ENCODE results near the gene NFIX. TPM values are rescaled to one million over a fixed set of nuclear protein-coding genes. Genes with fewer than 3 reads are reported as not detected.
A peak's percentile ranks its signal among the peaks of the same experiment; 100 is the strongest.

The NFIX gene
- total RNA-seq, 1 donor from 2014 or later, result 118 TPM

DNA sequence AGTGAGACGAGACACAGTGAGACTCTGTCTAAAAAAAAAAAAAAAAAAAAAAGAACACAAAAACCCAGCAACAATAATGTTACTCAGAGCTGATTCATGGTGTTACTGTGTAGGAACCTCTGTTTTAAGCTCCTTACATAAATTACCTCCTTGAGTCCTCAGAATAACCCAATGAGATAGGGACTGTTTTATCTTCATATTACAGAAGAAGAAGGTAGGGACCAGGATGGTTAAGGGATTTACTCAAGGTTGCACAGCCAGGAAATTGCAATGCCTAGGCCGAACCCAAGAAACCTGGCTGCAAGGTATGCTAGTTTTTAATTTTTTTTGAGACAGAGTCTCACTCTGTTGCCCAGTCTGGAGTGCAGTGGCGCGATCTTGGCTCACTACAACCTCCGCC, 27.4 kb upstream of the NFIX start:
- Histone ChIP-seq H3K4me1 (peaks cover 8% of the 10 kb centered on the region), H3K4me3 (no peak overlapping the region), H3K27ac (replicated peaks) (no peak overlapping the region), H3K9me3 (replicated peaks) (no peaks in the 10 kb centered on the region), H3K27me3 (ENCODE audit: low read depth) (no peaks in the 10 kb centered on the region), H3K36me3 (no peaks in the 10 kb centered on the region)
- intact Hi-C loops (cut with micrococcal nuclease), result no loop called here
- TF ChIP-seq, protein P1, sequence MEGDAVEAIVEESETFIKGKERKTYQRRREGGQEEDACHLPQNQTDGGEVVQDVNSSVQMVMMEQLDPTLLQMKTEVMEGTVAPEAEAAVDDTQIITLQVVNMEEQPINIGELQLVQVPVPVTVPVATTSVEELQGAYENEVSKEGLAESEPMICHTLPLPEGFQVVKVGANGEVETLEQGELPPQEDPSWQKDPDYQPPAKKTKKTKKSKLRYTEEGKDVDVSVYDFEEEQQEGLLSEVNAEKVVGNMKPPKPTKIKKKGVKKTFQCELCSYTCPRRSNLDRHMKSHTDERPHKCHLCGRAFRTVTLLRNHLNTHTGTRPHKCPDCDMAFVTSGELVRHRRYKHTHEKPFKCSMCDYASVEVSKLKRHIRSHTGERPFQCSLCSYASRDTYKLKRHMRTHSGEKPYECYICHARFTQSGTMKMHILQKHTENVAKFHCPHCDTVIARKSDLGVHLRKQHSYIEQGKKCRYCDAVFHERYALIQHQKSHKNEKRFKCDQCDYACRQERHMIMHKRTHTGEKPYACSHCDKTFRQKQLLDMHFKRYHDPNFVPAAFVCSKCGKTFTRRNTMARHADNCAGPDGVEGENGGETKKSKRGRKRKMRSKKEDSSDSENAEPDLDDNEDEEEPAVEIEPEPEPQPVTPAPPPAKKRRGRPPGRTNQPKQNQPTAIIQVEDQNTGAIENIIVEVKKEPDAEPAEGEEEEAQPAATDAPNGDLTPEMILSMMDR (IDR thresholded peaks at IDR 0.05; ENCODE audit: borderline replicate concordance), result no peak
- DNase-seq, result no peak

DNA sequence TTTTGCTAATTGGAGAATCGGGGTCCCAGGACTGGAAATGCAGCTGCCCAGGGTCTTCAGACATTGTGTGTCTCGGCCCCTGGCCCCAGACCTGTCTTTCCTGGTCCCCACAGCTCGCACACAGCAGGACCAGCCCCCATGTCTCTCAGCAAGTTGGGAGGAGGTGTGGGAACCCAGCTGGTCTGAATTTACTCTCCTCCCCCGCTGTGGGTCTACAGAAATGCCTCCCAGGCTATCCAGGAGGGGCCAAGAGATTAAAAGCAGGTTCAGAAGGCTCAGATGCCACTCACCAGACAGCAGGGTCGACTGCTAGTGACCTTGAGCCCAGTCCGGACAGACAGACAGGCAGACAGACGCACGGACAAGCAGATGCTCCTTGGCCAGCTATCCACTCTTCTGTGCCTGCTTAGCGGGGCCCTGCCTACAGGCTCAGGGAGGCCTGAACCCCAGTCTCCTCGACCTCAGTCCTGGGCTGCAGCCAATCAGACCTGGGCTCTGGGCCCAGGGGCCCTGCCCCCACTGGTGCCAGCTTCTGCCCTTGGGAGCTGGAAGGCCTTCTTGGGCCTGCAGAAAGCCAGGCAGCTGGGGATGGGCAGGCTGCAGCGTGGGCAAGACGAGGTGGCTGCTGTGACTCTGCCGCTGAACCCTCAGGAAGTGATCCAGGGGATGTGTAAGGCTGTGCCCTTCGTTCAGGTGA, 25.8 kb upstream of the NFIX start, which contains the start of gene DAND5:
DAND5 (plus strand) TSS at position 285 of the 697 bp plus-strand sequence; CDS start at position 370, 85 bp downstream.
- Histone ChIP-seq H3K4me3 (peak within 1 kb of the TSS; percentile 50), H3K9me3 (replicated peaks) (no peaks in the 10 kb centered on the region), H3K27me3 (ENCODE audit: low read depth) (no peaks in the 10 kb centered on the region), H3K27ac (replicated peaks) (peak within 1 kb of the TSS; percentile 90), H3K4me1 (peaks cover 8% of the 10 kb centered on the region), H3K36me3 (no peaks in the 10 kb centered on the region)
- TF ChIP-seq, protein P1 (IDR thresholded peaks at IDR 0.05; ENCODE audit: borderline replicate concordance), result no peak
- intact Hi-C loops (cut with micrococcal nuclease), result no loop called here
- DNase-seq, result peak; percentile 60

GRCh38 chr19:12970070-12970820, 25.0 kb upstream of the NFIX start:
- Histone ChIP-seq H3K27ac (replicated peaks) (peak overlapping the region; percentile 90), H3K27me3 (ENCODE audit: low read depth) (no peaks in the 10 kb centered on the region), H3K4me1 (peaks cover 9% of the 10 kb centered on the region), H3K36me3 (no peaks in the 10 kb centered on the region), H3K4me3 (peak overlapping the region; percentile 50), H3K9me3 (replicated peaks) (no peaks in the 10 kb centered on the region)
- no peak for DNase-seq
- TF ChIP-seq, protein P1 (IDR thresholded peaks at IDR 0.05; ENCODE audit: borderline replicate concordance), result no peak
- intact Hi-C loops (cut with micrococcal nuclease), result loop anchor here (10.0 kb wide), 1 partner anchor 295 kb away; no protein-coding TSS in a partner anchor

- no peak overlapping the region for H3K27ac ChIP-seq (replicated peaks)
- no peaks in the 10 kb centered on the region for H3K27me3 ChIP-seq (ENCODE audit: low read depth)
- intact Hi-C loops (cut with micrococcal nuclease), result loop anchor here (10.0 kb wide), 1 partner anchor 292 kb away; no protein-coding TSS in a partner anchor
- no peak overlapping the region for H3K4me3 ChIP-seq
- no peaks in the 10 kb centered on the region for H3K9me3 ChIP-seq (replicated peaks)
- TF ChIP-seq, protein P1 (IDR thresholded peaks at IDR 0.05; ENCODE audit: borderline replicate concordance), result no peak
- DNase-seq, result no peak
- H3K36me3 ChIP-seq, result no peaks in the 10 kb centered on the region
- H3K4me1 ChIP-seq, result peaks cover 9% of the 10 kb centered on the region
Observed at GRCh38 chr19:12973236-12973635, 22.0 kb upstream of the NFIX start.

- no peaks in the 10 kb centered on the region for H3K9me3 ChIP-seq (replicated peaks)
- no peak overlapping the region for H3K4me3 ChIP-seq
- TF ChIP-seq, protein P1 (IDR thresholded peaks at IDR 0.05; ENCODE audit: borderline replicate concordance), result no peak
- no peak for DNase-seq
- H3K36me3 ChIP-seq, result no peaks in the 10 kb centered on the region
- intact Hi-C loops (cut with micrococcal nuclease), result loop anchor here (10.0 kb wide), 1 partner anchor 290 kb away; no protein-coding TSS in a partner anchor
- H3K27ac ChIP-seq (replicated peaks), result no peak overlapping the region
- H3K4me1 ChIP-seq, result peaks cover 9% of the 10 kb centered on the region
- H3K27me3 ChIP-seq (ENCODE audit: low read depth), result no peaks in the 10 kb centered on the region
Observed at GRCh38 chr19:12974301-12975220, 20.7 kb upstream of the NFIX start.

Data from left ventricle myocardium inferior (tissue), 1 donor.